Gastrocnemius medialis (tissue), 4 donors: ENCODE measurements around the gene SLC31A2.

Experiments used
- POLR2A ChIP-seq, 2 donors: fragments of 450-650 bp; IDR thresholded peaks; one replicate each; pipeline ENCODE4 v1.6.1; 2017; ENCODE audit warnings: antibody characterized with exemption in 2 of 2, mild to moderate bottlenecking in 2 of 2, moderate library complexity in 2 of 2
- TF ChIP-seq, protein P1 (sequence below), 5 experiments: fragments of 450-650 bp in 3 of 5; fragments of 200-600 bp in 2 of 5; sonication (generic) in 2 of 5; IDR thresholded peaks in 4 of 5; conservative IDR thresholded peaks in 1 of 5; 1 replicate in 4 of 5; 2 replicates in 1 of 5; pipeline ENCODE4 v1.5.1; 2016 to 2019; ENCODE audit warnings: antibody characterized with exemption in 5 of 5, mild to moderate bottlenecking in 3 of 5, moderate library complexity in 3 of 5

DNA sequence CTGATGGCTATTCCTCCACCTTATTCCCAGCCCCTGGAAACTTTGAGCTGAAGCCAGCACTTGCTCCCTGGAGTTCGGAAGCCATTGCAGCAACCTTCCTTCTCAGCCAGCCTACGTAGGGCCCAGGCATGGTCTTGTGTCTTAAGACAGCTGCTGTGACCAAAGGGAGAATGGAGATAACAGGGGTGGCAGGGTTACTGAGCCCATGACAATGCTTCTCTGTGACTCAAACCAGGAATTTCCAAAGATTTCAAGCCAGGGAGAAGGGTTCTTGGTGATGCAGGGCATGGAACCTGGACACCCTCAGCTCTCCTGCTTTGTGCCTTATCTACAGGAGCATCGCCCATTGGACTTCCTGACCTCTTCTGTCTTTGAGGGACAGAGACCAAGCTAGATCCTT, 12.2 kb downstream of the SLC31A2 start:
- TF ChIP-seq, protein P1, sequence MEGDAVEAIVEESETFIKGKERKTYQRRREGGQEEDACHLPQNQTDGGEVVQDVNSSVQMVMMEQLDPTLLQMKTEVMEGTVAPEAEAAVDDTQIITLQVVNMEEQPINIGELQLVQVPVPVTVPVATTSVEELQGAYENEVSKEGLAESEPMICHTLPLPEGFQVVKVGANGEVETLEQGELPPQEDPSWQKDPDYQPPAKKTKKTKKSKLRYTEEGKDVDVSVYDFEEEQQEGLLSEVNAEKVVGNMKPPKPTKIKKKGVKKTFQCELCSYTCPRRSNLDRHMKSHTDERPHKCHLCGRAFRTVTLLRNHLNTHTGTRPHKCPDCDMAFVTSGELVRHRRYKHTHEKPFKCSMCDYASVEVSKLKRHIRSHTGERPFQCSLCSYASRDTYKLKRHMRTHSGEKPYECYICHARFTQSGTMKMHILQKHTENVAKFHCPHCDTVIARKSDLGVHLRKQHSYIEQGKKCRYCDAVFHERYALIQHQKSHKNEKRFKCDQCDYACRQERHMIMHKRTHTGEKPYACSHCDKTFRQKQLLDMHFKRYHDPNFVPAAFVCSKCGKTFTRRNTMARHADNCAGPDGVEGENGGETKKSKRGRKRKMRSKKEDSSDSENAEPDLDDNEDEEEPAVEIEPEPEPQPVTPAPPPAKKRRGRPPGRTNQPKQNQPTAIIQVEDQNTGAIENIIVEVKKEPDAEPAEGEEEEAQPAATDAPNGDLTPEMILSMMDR (IDR thresholded peaks at IDR 0.05 in 4 of 5, conservative IDR thresholded peaks at IDR 0.05 in 1 of 5): no peak
- TF ChIP-seq POLR2A (IDR thresholded peaks at IDR 0.05): no peak
